Upper lobe of right lung (tissue), 1 donor: ENCODE results near the gene SERPINE1. TPM values are rescaled to one million over a fixed set of nuclear protein-coding genes. Genes with fewer than 3 reads are reported as not detected.

ENCODE experiments used
- ATAC-seq: fragments of 200-7000 bp; cut with Tn5 transposase; one replicate; pipeline ENCODE4 v1.9.1; 2020; ENCODE audit warnings: mild to moderate bottlenecking, moderate library complexity
- DNase-seq: peaks from one replicate; pipeline ENCODE4 v3.0.0-alpha.2; 2020
- H3K27ac ChIP-seq: fragments of 200-600 bp; one replicate; pipeline ENCODE4 v1.8.0; 2022
- H3K27me3 ChIP-seq: fragments of 200-600 bp; one replicate; pipeline ENCODE4 v1.8.0; 2022; ENCODE audit warnings: mild to moderate bottlenecking
- H3K36me3 ChIP-seq: fragments of 200-600 bp; one replicate; pipeline ENCODE4 v1.8.0; 2022
- H3K4me1 ChIP-seq: fragments of 200-600 bp; one replicate; pipeline ENCODE4 v1.8.0; 2022
- H3K4me3 ChIP-seq: fragments of 200-600 bp; one replicate; pipeline ENCODE4 v1.8.0; 2022; ENCODE audit warnings: mild to moderate bottlenecking
- H3K9me3 ChIP-seq: fragments of 200-600 bp; one replicate; pipeline ENCODE4 v1.8.0; 2022
- CTCF ChIP-seq: fragments of 200-600 bp; IDR thresholded peaks from one replicate; pipeline ENCODE4 v1.8.0; 2022; ENCODE audit warnings: antibody characterized with exemption
- intact Hi-C: fragments of 100-400 bp; cut with DNase I; formaldehyde crosslinking; loops from one replicate; pipeline ENCODE4 v1.11.0; 2022
- long read RNA-seq: library from polyadenylated mRNA; unstranded; transcript quantifications from one replicate; pipeline ENCODE4 v2.0.0, GENCODE V29; 2021
- total RNA-seq: library from RNA; stranded (reverse); fragmentation: NEBNext Ultra II Directional; extraction: Animal tissue kit (Norgen Biotek cat#: 25700); gene quantifications from one replicate; pipeline ENCODE4 v1.2.1, GENCODE V29; 2021
- donor health status: DM: no; HTN: yes; CAD: no; lungs with severe emphysema.

Gene SERPINE1
- 13.7 TPM for total RNA-seq
- long read RNA-seq, partial matches to known transcripts = 14 of 18 reads
- long read RNA-seq, other reads (novel, unspliced or antisense) = 1 of 18 reads

DNA sequence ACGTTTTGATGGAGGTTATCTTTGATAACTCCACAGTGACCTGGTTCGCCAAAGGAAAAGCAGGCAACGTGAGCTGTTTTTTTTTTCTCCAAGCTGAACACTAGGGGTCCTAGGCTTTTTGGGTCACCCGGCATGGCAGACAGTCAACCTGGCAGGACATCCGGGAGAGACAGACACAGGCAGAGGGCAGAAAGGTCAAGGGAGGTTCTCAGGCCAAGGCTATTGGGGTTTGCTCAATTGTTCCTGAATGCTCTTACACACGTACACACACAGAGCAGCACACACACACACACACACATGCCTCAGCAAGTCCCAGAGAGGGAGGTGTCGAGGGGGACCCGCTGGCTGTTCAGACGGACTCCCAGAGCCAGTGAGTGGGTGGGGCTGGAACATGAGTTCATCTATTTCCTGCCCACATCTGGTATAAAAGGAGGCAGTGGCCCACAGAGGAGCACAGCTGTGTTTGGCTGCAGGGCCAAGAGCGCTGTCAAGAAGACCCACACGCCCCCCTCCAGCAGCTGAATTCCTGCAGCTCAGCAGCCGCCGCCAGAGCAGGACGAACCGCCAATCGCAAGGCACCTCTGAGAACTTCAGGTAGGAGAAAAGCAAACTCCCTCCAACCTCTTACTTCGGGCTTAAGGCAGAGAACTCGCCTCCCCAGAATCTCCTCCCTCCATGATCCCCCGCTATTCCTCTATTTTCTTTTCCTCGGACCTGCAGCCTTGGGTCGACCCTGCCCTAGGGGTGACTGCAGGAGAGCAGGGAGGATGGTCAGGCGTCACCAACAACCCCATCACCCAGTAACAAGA, at the start of gene SERPINE1:
SERPINE1 (plus strand) TSS at position 454 of the 809 bp plus-strand sequence. CDS start 1,290 bp downstream, outside the sequence.
- no peaks in the 10 kb centered on the region for H3K9me3 ChIP-seq
- peak within 1 kb of the TSS; percentile 31 for H3K4me3 ChIP-seq
- no peaks in the 10 kb centered on the region for H3K36me3 ChIP-seq
- peak within 1 kb of the TSS; percentile 81 for H3K27ac ChIP-seq
- ATAC-seq = peak; percentile 88
- intact Hi-C loops = no loop called here
- DNase-seq = peak; percentile 86
- peaks cover 47% of the 10 kb centered on the region for H3K4me1 ChIP-seq
- peak; percentile 30 for TF ChIP-seq CTCF
- peaks cover 4% of the 10 kb centered on the region for H3K27me3 ChIP-seq

DNA sequence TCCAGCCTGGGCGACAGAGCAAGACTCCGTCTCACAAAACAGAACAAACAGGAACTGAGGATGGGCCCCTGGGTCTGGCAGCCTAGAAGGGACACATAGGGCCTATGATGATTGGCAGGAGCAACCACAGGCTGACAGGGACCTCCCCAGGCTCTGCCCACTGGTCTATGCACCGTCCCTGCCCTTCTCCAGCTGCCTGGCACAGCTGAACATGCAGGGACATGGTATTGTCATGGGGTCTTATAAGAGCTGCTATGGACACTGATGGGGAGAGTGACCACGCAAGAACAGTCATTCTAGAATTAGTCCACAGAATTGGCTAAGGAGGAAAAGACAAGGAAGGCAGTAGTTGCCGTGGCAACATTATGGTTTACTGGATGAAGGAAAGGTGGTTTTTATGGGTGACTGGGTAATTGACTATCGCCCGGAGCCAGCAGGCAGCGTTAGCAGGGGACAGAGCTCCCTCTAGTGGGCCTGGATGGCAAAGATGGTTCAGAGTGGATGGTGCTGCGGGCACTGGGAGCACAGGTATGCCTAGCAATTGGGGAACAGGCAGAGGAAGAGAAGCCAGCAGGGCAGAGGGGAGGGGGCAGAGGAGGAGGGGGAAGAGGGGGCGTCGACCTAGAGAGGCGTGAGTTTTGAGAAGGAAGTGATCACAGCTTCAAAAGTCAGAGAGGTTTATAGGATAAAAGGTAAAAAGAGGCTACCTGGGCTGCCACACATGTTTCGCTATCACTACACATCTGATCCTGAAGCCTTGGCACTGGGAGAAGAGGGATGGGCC, 49.4 kb upstream of the SERPINE1 start:
- intact Hi-C loops = no loop called here
- Histone ChIP-seq H3K36me3 (no peaks in the 10 kb centered on the region), H3K9me3 (no peaks in the 10 kb centered on the region), H3K27me3 (peaks cover 2% of the 10 kb centered on the region), H3K4me3 (no peak overlapping the region), H3K27ac (no peak overlapping the region), H3K4me1 (no peaks in the 10 kb centered on the region)
- DNase-seq (peak; percentile 82), ATAC-seq (peak; percentile 99)
- TF ChIP-seq CTCF = peak; percentile 84

DNA sequence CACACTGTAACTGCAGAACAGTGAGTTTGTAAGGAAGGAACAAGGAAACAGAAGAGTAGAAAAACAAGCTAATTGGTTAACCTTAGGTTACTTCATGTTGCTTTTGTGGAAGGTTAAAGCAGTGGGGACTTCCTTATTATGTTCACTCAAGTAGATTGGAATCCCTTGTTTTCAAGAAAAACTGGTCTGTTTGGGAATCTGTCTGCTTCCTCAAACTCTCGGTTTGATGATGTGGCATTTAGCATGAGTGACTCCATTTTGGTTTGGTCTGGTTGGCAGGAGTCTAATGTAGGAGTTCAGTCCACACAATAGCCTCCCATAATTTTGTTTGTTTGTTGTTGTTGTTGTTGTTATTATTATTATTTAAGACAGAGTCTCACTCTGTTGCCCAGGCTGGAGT, 45.5 kb upstream of the SERPINE1 start:
- Histone ChIP-seq H3K4me3 (no peak overlapping the region), H3K36me3 (no peaks in the 10 kb centered on the region), H3K27ac (no peak overlapping the region), H3K27me3 (no peaks in the 10 kb centered on the region), H3K4me1 (peaks cover 10% of the 10 kb centered on the region), H3K9me3 (no peaks in the 10 kb centered on the region)
- ATAC-seq (no peak), DNase-seq (no peak)
- intact Hi-C loops = no loop called here
- no peak for TF ChIP-seq CTCF

GRCh38 chr7:101084865-101085161, 42.1 kb upstream of the SERPINE1 start:
- no peaks in the 10 kb centered on the region for H3K9me3 ChIP-seq
- H3K27me3 ChIP-seq = no peaks in the 10 kb centered on the region
- peak overlapping the region; percentile 98 for H3K27ac ChIP-seq
- intact Hi-C loops = no loop called here
- ATAC-seq (no peak), DNase-seq (no peak)
- peaks cover 24% of the 10 kb centered on the region for H3K36me3 ChIP-seq
- TF ChIP-seq CTCF = no peak
- H3K4me1 ChIP-seq = peaks cover 26% of the 10 kb centered on the region
- peak overlapping the region; percentile 86 for H3K4me3 ChIP-seq

DNA sequence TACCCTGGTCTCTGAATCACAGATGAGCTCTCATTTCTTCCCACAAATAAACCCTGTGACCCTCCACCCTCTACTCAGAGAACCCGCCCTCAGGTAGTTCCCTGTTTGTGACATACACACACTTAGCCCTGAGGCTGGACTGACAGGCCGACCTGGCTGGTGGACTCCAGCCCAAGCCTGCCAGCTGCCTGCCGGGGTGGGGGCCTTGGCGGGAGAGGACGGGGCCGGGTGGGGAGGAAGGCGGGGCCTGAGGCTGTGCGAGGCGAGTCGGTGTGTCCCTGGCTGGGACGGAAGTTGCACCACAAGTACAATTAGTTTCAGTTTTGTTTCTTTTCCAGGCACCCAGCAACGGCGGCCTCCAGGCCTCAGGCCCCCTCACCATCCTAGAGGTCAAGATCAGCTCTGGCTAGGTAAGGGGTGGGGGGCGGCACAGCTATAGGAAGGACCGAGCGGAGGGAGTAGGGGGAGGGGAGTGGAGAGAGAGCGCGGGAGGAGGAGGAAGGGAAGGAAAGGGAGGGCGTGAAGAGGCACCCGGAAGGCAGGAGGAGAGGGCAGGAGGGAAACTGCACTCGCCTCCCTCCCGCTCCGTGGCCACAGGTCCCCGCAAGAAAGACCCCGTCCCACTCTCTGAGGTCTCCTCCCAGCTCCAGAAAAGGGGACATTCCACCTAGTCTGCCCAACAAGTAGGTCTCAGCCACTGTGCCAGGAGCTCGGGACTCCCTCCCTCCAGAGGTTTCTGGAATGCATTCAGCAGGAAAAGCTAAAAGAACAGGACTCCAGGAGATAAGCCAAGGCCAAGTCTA, 41.5 kb upstream of the SERPINE1 start, which contains the start of gene TRIM56:
TRIM56 (plus strand) TSS at position 320 of the 803 bp plus-strand sequence. CDS start 1,832 bp downstream, outside the sequence.
- peaks cover 24% of the 10 kb centered on the region for H3K36me3 ChIP-seq
- H3K9me3 ChIP-seq = no peaks in the 10 kb centered on the region
- peaks cover 26% of the 10 kb centered on the region for H3K4me1 ChIP-seq
- DNase-seq (peak; percentile 96), ATAC-seq (peak; percentile 97)
- intact Hi-C loops = no loop called here
- peak within 1 kb of the TSS; percentile 86 for H3K4me3 ChIP-seq
- H3K27me3 ChIP-seq = no peaks in the 10 kb centered on the region
- H3K27ac ChIP-seq = peak within 1 kb of the TSS; percentile 98
- no peak for TF ChIP-seq CTCF
